GM19324 (cell line): ENCODE data around the gene SLC26A1.

ENCODE experiments used
- ATAC-seq: cut with Tn5 transposase; IDR thresholded peaks from one replicate; pipeline ENCODE4 v1.9.1; 2021; ENCODE audit warnings: mild to moderate bottlenecking, moderate library complexity; ENCODE audit not compliant: unreplicated experiment, low FRiP score

SLC26A1 gene

GRCh38 chr4:1014291-1015167, 21.3 kb upstream of the SLC26A1 start:
- no peak for ATAC-seq

- ATAC-seq: no peak
These were observed 20.2 kb upstream of the SLC26A1 start for GRCh38 chr4:1013225-1014073.

- no peak for ATAC-seq
These were observed 19.0 kb upstream of the SLC26A1 start for GRCh38 chr4:1012034-1012739.

GRCh38 chr4:1011666-1012033, 18.4 kb upstream of the SLC26A1 start:
- no peak for ATAC-seq

- ATAC-seq: peak; percentile 36
These were observed 17.9 kb upstream of the SLC26A1 start, which contains the start of gene FGFRL1 for GRCh38 chr4:1011022-1011665. TSS of gene FGFRL1 (plus strand) at chr4:1011626. CDS start at chr4:1012486, 860 bp downstream.

- peak; percentile 1 for ATAC-seq
These were observed 17.3 kb upstream of the SLC26A1 start for GRCh38 chr4:1010395-1011021.

- ATAC-seq: peak; percentile 47
These were observed 16.6 kb upstream of the SLC26A1 start for GRCh38 chr4:1009542-1010394.

GRCh38 chr4:1008840-1009541, 15.8 kb upstream of the SLC26A1 start:
- ATAC-seq: peak; percentile 4

GRCh38 chr4:1006856-1007255, 13.7 kb upstream of the SLC26A1 start:
- no peak for ATAC-seq

GRCh38 chr4:1004557-1005485, 11.6 kb upstream of the SLC26A1 start:
- no peak for ATAC-seq

GRCh38 chr4:1004071-1004418, 10.8 kb upstream of the SLC26A1 start:
- no peak for ATAC-seq

- ATAC-seq: no peak
These were observed 10.3 kb upstream of the SLC26A1 start for GRCh38 chr4:1003271-1004070.

- ATAC-seq: no peak
These were observed 9.5 kb upstream of the SLC26A1 start for GRCh38 chr4:1002631-1003251.

- no peak for ATAC-seq
These were observed 9.0 kb upstream of the SLC26A1 start for GRCh38 chr4:1002131-1002630.

- ATAC-seq: no peak
These were observed 8.4 kb upstream of the SLC26A1 start for GRCh38 chr4:1001561-1002130.
